HG02970 (cell line): ENCODE data around the gene RSPH3.
"Not testable (repeated sequence)": the region's sequence is repeated elsewhere in the genome, so short reads cannot be mapped to it uniquely, and the experiment has no call there.

ENCODE experiments used
- ATAC-seq: cut with Tn5 transposase; IDR thresholded peaks from one replicate; pipeline ENCODE4 v1.9.1; 2021; ENCODE audit warnings: mild to moderate bottlenecking, moderate library complexity, moderate number of reproducible peaks; ENCODE audit not compliant: unreplicated experiment, low FRiP score

RSPH3 gene

GRCh38 chr6:158999666-159000403 is at the start of gene RSPH3:
RSPH3 (minus strand) TSS chr6:159000202; CDS start chr6:158999550, 652 bp downstream.
- ATAC-seq: peak; percentile 93

DNA sequence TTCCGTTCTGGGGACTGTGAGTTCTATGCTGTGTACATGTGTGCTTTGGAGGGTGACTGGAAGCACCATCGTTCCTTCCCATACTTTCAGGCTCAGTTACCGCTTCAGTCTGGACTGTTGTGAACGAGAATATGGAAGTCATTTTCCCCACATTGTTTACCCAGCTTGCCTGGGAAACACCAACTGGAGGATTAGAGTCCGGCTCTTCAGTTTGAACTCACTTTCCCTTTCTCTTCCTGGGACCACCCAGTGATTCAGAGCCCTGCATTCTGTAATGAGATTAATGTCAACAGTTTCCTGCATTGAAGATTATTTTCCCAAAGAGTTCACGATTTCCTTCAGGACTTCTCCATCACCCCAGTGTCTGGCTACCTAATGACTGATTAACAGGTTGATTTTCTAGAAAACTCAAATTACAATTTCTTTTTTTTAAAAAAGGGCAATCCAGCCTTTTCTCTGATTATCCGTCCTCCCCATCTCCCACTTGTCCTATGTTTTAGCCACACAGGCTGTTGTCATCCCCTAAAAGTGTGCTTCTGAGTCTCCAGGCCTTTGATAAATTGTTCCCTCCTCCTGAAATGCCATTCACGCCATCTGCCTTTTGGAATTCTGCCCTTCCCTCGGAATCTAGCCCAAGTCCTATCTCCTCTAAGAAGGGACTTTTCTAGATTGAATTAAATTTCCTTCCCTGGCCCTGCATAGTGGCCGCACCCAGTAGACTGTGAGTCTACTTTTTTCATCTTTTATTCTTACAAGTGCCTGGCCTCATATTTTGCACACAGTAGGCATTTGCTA is 48.1 kb upstream of the RSPH3 start:
- ATAC-seq: no peak

- no peak for ATAC-seq
Observed at GRCh38 chr6:159045801-159046200, 45.8 kb upstream of the RSPH3 start.

DNA sequence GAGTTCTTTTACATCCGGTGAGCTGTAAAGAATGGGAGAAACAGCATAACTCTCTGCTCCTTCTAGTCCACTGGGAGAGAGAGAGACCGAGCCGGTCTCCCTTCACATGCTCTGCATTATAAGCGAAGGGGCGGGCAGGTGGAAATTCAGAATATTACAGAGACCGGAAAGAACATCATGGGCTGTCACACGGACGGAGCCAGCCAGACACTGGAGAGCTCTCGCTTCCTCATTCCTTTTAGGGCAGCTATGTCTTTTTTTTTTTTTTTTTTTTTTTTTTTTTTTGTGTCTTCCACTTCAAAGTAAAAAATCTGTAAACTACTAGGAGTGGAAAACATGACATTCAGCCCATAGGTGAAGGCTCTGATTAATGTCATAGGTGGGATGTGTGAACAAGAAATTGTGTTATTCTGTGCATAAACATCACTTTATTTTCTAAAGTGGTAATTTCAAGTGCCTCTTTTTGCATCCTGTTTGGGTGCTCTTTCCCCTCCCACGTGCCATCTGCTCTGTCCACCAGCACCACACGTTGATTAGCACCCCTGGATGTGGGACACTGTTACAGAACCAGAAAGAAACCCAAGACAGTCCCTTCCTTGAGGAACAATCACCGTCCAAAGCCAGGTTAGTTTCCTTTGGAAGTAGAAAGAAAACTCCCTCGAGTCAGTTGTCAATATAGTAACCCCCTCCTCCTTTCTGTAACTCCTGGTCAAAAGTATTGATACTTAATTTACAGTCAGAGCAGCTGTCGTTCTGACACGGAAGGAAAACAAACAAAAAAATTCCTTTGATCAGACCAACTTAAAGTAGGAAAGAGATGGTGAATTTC is 45.1 kb upstream of the RSPH3 start, which contains the start of gene TAGAP:
TAGAP (minus strand) TSS at position 93 of the 829 bp plus-strand sequence. CDS start 845 bp downstream, outside the sequence.
- no peak for ATAC-seq

GRCh38 chr6:159043947-159044346 is 43.9 kb upstream of the RSPH3 start:
- ATAC-seq: no peak

GRCh38 chr6:159043251-159043650 is 43.2 kb upstream of the RSPH3 start:
- ATAC-seq: no peak

- ATAC-seq: no peak
Observed at GRCh38 chr6:159042826-159043181, 42.8 kb upstream of the RSPH3 start.

GRCh38 chr6:159042003-159042825 is 42.2 kb upstream of the RSPH3 start:
- no peak for ATAC-seq

DNA sequence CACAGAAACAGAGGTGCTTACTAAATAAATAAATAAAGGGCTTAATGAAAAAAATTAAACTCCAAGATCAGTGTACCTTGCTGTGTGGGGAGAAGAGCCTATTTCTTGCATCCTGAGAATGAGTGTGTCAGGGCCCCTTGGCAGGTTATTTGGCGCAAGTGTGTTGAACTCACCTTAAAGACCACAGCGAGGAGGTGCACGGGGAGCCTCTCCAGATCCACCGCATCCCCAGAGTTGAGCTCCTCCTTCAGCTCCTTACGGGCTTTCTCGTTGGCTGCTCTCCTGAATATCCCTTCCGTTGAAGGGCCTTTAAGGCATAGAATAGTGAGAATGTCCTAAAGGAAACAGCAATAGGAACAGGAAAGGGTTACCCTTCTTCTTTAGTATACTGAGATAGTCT is 41.2 kb upstream of the RSPH3 start:
- no peak for ATAC-seq

GRCh38 chr6:159039885-159040258 is 39.9 kb upstream of the RSPH3 start:
- ATAC-seq: no peak

- ATAC-seq: peak; percentile 72
Observed at GRCh38 chr6:159038914-159039884, 39.2 kb upstream of the RSPH3 start.

GRCh38 chr6:159038318-159038717 is 38.3 kb upstream of the RSPH3 start:
- not testable (repeated sequence) for ATAC-seq

- no peak for ATAC-seq
Observed at GRCh38 chr6:159037756-159038290, 37.8 kb upstream of the RSPH3 start.

DNA sequence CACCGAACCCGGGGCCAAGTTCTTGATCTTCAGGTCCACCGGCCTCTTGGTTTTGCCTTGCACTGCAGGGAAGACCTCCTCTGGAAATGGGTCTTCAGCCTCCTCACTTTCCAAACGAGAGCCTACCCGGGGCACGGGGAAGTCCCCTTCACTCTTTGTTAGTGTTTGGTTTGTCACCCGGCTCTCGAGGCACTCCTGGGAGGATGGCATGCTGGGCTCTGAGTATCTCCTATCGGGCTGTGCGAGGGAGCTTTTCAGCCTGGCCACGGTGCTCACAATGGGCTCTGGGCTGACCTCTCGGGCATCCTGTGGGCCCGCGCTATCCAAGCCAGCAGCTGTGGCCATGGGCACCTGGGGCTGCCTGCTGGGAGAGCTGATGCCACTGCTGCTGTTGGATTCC is 36.7 kb upstream of the RSPH3 start:
- ATAC-seq: no peak

GRCh38 chr6:159035891-159036290 is 35.9 kb upstream of the RSPH3 start:
- no peak for ATAC-seq

DNA sequence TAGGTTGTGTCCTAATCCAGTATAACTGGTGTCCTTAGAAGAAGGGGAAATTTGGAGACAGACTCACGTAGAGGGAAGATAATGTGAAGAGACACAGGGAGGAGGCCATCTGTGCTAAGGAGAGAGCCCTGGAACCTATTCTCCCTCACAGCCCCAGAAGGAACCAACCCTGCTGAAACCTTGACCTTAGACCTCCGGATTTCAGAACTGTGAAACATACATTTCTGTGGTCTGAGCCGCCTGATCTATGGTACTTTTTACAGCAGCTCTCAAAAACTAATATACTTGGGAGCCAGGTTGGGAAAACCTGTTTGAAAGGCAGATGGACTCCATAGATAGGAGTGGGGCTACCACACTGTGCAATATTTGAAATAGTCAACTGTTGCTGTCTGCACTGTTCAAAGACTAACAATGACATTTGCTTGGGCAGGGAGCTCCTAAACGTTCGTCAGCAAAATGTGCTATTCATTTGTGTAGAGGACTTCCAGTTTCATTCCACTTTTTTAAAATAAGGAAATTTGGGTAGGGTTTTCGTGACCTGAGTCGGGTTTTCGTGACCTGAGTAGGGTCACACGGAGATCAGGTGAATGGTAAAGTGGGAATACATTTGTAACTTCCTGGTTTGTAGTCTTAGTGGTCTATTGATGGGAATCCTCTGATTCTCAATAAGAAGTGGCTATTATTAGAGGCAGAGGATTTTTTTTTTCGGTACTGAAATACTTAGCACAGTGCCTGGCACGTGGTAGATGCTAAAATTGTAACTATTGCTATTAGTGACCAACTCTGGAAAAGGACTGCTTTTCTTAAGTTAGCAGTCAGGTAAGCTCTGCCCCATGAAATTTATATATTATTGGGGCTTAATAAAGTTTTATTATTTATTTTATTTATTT is 33.4 kb upstream of the RSPH3 start:
- no peak for ATAC-seq

DNA sequence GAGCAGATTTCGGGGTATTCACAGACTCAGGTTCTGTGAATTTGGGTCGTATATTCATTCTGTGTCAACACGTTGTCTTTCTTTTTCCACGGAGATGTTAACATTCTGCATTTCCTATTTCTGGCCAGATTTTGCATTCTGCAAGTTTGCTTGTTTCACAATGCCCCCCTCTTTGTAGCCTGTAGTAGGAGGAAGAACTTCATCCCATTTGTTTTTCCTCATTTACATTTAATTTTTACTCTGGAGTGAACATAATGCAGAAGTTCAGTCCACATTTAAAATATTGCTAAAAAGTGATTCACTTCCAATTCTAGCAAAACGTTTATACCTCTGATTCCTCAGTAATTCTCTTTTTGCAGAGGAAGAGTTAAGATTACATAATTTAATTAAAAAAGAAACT is 31.8 kb upstream of the RSPH3 start:
- no peak for ATAC-seq

GRCh38 chr6:159030168-159030567 is 30.2 kb upstream of the RSPH3 start:
- ATAC-seq: no peak
